Endodermal cell (in vitro differentiated cells): ENCODE measurements around the gene TTC28. TPM values are rescaled to one million over a fixed set of nuclear protein-coding genes. Genes with fewer than 3 reads are reported as not detected.

Experiments used
- DNase-seq: peaks from one replicate; pipeline ENCODE4 v3.0.0-alpha.2; 2017
- H3K27ac ChIP-seq: 2 replicates; pipeline ENCODE4 v1.5.1; 2013; ENCODE audit warnings: mild to moderate bottlenecking, low read depth, low read length, moderate library complexity
- H3K27me3 ChIP-seq: 2 replicates; pipeline ENCODE4 v1.6.1; 2013; ENCODE audit warnings: mild to moderate bottlenecking, low read length, moderate library complexity; ENCODE audit not compliant: insufficient read depth, control insufficient read depth, poor library complexity, severe bottlenecking
- H3K36me3 ChIP-seq: 2 replicates; pipeline ENCODE4 v1.7.0; 2013; ENCODE audit warnings: mild to moderate bottlenecking, low read length, moderate library complexity; ENCODE audit not compliant: control insufficient read depth, insufficient read depth
- H3K4me1 ChIP-seq: one replicate; pipeline ENCODE4 v1.7.0; 2013; ENCODE audit warnings: low read length; ENCODE audit not compliant: control insufficient read depth, insufficient read depth
- H3K4me3 ChIP-seq: 2 replicates; pipeline ENCODE4 v1.5.1; 2013; ENCODE audit warnings: mild to moderate bottlenecking, low read length, moderate library complexity
- H3K9ac ChIP-seq: 2 replicates; pipeline ENCODE4 v1.6.1; 2013; ENCODE audit warnings: mild to moderate bottlenecking, low read length, moderate library complexity; ENCODE audit not compliant: poor library complexity, severe bottlenecking; ENCODE audit errors: extremely low read depth
- H3K9me3 ChIP-seq: 2 replicates; pipeline ENCODE4 v1.6.1; 2013; ENCODE audit warnings: mild to moderate bottlenecking, low read length, moderate library complexity; ENCODE audit not compliant: control insufficient read depth
- H3K27ac Mint-ChIP-seq: 2 replicates; pipeline ENCODE4 v1.8.0; 2020; ENCODE audit warnings: mixed read lengths
- H3K27me3 Mint-ChIP-seq: 2 replicates; pipeline ENCODE4 v1.8.0; 2021; ENCODE audit warnings: mild to moderate bottlenecking, mixed read lengths; ENCODE audit not compliant: insufficient read depth
- H3K36me3 Mint-ChIP-seq: 2 replicates; pipeline ENCODE4 v1.8.0; 2020; ENCODE audit warnings: low read depth, mixed read lengths
- H3K4me1 Mint-ChIP-seq: 2 replicates; pipeline ENCODE4 v1.8.0; 2020; ENCODE audit warnings: mixed read lengths
- H3K4me3 Mint-ChIP-seq: 2 replicates; pipeline ENCODE4 v1.8.0; 2020; ENCODE audit warnings: mild to moderate bottlenecking, moderate library complexity, mixed read lengths
- H3K9me3 Mint-ChIP-seq: 2 replicates; pipeline ENCODE4 v1.8.0; 2020; ENCODE audit warnings: mild to moderate bottlenecking, mixed read lengths
- WGBS, 2 experiments: methylation state at CpG; one replicate each; pipeline versions ENCODE4 v1.1.5 to v1.1.7; 2013; ENCODE audit warnings: missing lambda C conversion rate in 2 of 2, mixed read lengths in 1 of 2; ENCODE audit not compliant: insufficient coverage in 1 of 2, insufficient read length in 1 of 2; 5-methylcytosine and 5-hydroxymethylcytosine counted together
- total RNA-seq, 2 donors: library from RNA; stranded (reverse); fragmentation: NEBNext Ultra II Directional in 1 of 2; extraction: Animal tissue kit (Norgen Biotek cat#: 25700) in 1 of 2; gene quantifications; 2 replicates in 1 of 2; 3 replicates in 1 of 2; pipeline ENCODE4 v1.2.1, GENCODE V29; 2021
- TF ChIP-seq, protein P1 (sequence below): fragments of 200-600 bp; sonication (generic); conservative IDR thresholded peaks from 2 replicates; pipeline ENCODE4 v1.5.0; 2021; ENCODE audit warnings: antibody characterized with exemption, mild to moderate bottlenecking

The TTC28 gene
- total RNA-seq, 2 donors from 2014 or later: 28.6 to 34.0 TPM

GRCh38 chr22:27978317-27978716 lies 701.3 kb downstream of the TTC28 start:
- no peak for DNase-seq
- H3K36me3 Mint-ChIP-seq: peaks cover 11% of the 10 kb centered on the region
- no peaks in the 10 kb centered on the region for H3K9me3 Mint-ChIP-seq
- Histone ChIP-seq H3K4me3 (no peak overlapping the region), H3K27me3 (no peaks in the 10 kb centered on the region), H3K9ac (no peak overlapping the region), H3K9me3 (no peaks in the 10 kb centered on the region), H3K27ac (no peak overlapping the region), H3K4me1 (no peaks in the 10 kb centered on the region), H3K36me3 (peaks cover 15% of the 10 kb centered on the region)
- no peak overlapping the region for H3K4me3 Mint-ChIP-seq
- TF ChIP-seq, protein P1, sequence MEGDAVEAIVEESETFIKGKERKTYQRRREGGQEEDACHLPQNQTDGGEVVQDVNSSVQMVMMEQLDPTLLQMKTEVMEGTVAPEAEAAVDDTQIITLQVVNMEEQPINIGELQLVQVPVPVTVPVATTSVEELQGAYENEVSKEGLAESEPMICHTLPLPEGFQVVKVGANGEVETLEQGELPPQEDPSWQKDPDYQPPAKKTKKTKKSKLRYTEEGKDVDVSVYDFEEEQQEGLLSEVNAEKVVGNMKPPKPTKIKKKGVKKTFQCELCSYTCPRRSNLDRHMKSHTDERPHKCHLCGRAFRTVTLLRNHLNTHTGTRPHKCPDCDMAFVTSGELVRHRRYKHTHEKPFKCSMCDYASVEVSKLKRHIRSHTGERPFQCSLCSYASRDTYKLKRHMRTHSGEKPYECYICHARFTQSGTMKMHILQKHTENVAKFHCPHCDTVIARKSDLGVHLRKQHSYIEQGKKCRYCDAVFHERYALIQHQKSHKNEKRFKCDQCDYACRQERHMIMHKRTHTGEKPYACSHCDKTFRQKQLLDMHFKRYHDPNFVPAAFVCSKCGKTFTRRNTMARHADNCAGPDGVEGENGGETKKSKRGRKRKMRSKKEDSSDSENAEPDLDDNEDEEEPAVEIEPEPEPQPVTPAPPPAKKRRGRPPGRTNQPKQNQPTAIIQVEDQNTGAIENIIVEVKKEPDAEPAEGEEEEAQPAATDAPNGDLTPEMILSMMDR: no peak
- H3K4me1 Mint-ChIP-seq: peaks cover 17% of the 10 kb centered on the region
- no peak overlapping the region for H3K27ac Mint-ChIP-seq
- no peaks in the 10 kb centered on the region for H3K27me3 Mint-ChIP-seq
- 94 to 98% methylated on average over 6 of the region's 6 CpGs for WGBS, 2 experiments

DNA sequence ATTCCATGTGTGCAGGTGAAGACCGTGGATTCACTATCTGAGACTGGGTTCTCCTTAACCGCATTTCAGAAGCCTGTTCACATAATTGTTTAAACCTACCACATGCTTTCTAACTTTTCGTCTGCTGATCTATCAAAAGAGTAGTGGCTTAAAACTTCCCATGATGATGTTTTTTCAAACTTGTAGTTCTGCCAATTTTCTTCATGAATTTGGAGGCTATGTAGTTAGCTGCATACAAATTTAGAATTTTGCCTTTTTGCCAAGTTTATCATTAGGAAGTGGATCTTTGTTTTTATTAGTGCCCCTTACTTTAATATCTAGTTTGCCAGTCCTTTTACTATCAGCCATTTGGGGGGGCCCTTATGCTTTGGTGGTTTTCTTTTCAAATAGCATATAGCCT lies 703.1 kb downstream of the TTC28 start:
- Mint-ChIP-seq H3K27ac (no peak overlapping the region), H3K4me1 (peaks cover 17% of the 10 kb centered on the region), H3K4me3 (no peak overlapping the region), H3K36me3 (peaks cover 2% of the 10 kb centered on the region), H3K9me3 (no peaks in the 10 kb centered on the region), H3K27me3 (no peaks in the 10 kb centered on the region)
- WGBS, 2 experiments: 95 to 100% methylated on average over 3 of the region's 3 CpGs
- Histone ChIP-seq H3K4me3 (no peak overlapping the region), H3K9ac (no peak overlapping the region), H3K27ac (no peak overlapping the region), H3K27me3 (no peaks in the 10 kb centered on the region), H3K36me3 (peaks cover 1% of the 10 kb centered on the region), H3K9me3 (no peaks in the 10 kb centered on the region), H3K4me1 (no peaks in the 10 kb centered on the region)
- TF ChIP-seq, protein P1: no peak
- no peak for DNase-seq

DNA sequence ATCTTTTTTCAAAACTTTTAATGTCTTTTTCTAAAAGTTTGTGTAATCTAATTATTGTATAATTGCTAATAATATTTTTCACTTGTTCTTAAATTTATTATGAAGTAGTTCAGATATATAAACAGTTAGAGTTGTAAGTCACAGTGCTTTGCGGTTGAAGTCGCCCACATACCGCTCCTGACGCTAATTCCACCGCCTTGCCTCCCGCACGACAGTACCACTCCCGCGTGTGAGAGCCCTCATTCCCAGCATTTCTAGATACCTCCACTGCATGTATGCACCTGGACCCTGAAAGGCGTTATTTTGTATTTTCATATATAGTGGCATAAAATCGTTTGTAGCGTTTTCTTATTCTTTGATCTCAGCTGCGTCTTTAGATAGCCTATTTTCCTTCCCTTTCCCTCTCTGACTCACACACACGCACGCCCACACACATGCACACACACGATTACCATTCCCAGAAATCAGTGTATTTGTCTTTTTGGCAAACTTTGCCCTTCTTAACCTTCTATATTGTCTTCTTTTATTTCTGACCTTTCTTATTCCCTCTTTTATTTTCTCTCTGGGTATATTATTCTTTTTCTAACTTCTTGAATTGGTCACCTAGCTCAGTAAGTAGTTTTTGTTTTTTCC lies 704.1 kb downstream of the TTC28 start:
- H3K27me3 Mint-ChIP-seq: no peaks in the 10 kb centered on the region
- peaks cover 1% of the 10 kb centered on the region for H3K9me3 Mint-ChIP-seq
- no peak for DNase-seq
- H3K4me1 Mint-ChIP-seq: peaks cover 13% of the 10 kb centered on the region
- peaks cover 4% of the 10 kb centered on the region for H3K36me3 Mint-ChIP-seq
- peaks cover 5% of the 10 kb centered on the region for H3K36me3 ChIP-seq
- H3K4me3 Mint-ChIP-seq: no peak overlapping the region
- no peaks in the 10 kb centered on the region for H3K4me1 ChIP-seq
- no peak overlapping the region for H3K27ac Mint-ChIP-seq
- no peak overlapping the region for H3K4me3 ChIP-seq
- TF ChIP-seq, protein P1: no peak
- H3K27ac ChIP-seq: no peak overlapping the region
- no peaks in the 10 kb centered on the region for H3K27me3 ChIP-seq
- H3K9ac ChIP-seq: no peak overlapping the region
- peaks cover 3% of the 10 kb centered on the region for H3K9me3 ChIP-seq
- WGBS, 2 experiments: 93 to 95% methylated on average over 14 to 16 of the region's 16 CpGs
